Activated T-helper 9 cell treated with anti-CD3 and anti-CD28 coated beads, Interleukin-2, amount 50 U/mL, for 16 hours (primary cell): Measurements from ENCODE around the gene DNASE1.

Experiments
- DNase-seq: peaks from one replicate; pipeline ENCODE4 v3.0.0-alpha.2; 2020; ENCODE audit warnings: low read depth

The DNASE1 gene

GRCh38 chr16:3665508-3665907, 11.0 kb downstream of the DNASE1 start:
- no peak for DNase-seq

DNA sequence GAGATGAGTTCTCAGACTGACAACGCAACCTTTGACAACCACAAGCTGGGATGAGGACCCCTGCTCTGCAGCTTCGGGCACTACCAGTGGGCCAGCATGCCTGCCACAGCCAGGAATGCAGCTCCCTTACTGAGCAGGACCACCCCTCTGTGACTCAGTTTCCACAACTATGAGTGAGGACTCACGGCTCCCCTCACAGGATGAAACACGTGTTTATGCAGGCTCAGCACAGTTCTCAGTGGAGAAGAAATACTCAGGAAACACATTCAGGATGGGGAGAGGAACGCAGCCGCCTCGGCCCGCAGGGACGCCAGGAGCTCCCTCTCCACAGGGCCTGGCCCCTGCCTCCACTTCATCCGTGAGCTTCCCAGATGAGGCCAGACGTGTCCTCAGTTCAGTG, 14.1 kb downstream of the DNASE1 start:
- DNase-seq: no peak

DNA sequence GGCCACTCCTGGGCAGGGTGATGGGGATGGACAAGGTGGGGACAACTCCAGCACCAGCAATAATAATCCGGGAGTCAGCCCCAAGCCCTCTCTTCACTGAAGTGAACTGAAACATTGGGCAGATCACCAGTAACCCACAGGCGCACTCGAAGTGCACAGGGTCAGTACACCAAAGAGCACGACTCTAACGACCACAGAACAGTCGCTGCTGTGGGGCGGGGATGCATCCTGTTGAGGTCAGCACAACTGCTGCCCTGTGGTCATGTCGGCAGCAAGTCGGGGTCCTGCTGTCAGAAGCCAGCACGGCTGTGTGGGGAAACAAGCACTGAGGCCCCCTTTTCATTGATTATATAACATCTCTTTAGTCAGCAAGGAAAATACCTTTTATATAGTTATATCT, 14.6 kb downstream of the DNASE1 start:
- DNase-seq: no peak

GRCh38 chr16:3670711-3671110, 16.2 kb downstream of the DNASE1 start:
- no peak for DNase-seq

GRCh38 chr16:3671424-3671823, 16.9 kb downstream of the DNASE1 start:
- DNase-seq: no peak

- no peak for DNase-seq
Observed at GRCh38 chr16:3672571-3673041, 18.1 kb downstream of the DNASE1 start.

DNA sequence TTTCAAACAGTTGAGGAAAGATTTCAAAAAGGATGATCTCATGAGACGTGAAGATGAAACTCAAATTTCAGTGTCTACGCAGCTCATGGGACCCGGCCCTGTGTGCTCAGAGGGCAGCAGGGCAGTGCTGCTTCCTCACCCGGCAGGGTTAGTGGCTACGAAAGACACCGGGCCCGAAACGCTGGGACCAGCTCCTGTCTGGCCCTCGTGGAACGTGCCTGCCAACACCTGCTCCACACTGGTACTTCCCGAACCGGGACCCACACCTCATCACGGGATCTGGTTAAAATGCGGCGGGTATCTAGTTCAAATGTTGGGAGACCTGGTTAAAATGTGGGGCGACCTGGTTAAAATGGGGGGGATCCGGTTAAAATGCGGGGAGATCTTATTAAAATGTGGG, 18.7 kb downstream of the DNASE1 start:
- DNase-seq: no peak

GRCh38 chr16:3673676-3674377, 19.3 kb downstream of the DNASE1 start:
- no peak for DNase-seq

- DNase-seq: no peak
Observed at GRCh38 chr16:3674513-3675295, 20.2 kb downstream of the DNASE1 start.

DNA sequence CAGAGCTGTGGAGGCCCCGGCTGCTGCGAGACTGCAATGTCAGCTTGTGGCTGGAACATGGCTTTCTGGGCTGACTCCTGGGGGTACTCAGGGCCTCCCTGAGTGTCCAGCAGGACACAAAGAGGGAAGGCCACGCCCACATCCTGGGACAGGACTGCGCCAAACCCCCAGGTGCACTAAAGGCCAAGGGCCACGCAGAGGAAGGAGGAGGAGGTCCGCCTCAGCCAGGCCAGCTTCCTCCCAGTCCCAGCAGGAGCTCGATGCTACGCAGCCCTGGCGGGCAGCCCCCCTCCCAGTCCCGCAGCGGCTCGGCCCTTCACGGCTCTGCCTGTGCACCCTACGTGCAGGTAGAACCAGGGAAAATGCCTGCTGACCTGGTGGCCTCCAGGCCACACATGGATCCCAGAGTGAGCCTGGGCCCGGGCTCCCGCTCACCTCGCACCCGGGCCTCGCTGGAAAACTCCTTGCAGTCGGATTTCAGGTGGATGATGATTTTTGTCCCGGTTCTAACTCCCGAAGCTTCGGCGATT, 21.2 kb downstream of the DNASE1 start:
- DNase-seq: no peak

GRCh38 chr16:3677994-3678393, 23.5 kb downstream of the DNASE1 start:
- no peak for DNase-seq

DNA sequence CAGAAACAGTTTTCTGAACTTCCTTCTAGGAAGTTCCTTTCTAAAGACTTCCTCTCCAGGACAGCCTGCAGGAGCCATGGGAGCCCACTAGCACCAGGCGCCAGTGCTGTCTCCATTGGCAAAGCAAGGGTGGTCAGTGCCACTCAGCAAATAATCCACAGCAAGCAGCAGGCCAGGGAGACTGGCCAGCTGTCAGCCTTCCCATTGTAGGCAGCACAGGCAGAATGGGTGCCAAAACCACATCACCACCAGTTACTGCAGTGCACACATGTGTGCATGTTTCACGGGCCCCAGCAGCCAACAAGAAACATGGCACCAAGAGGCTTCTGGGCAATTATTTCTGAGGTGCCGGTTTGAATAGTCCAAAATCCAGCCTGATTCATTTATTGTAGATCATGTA, 26.7 kb downstream of the DNASE1 start:
- DNase-seq: no peak

- no peak for DNase-seq
Observed at GRCh38 chr16:3687021-3687420, 32.5 kb downstream of the DNASE1 start.

DNA sequence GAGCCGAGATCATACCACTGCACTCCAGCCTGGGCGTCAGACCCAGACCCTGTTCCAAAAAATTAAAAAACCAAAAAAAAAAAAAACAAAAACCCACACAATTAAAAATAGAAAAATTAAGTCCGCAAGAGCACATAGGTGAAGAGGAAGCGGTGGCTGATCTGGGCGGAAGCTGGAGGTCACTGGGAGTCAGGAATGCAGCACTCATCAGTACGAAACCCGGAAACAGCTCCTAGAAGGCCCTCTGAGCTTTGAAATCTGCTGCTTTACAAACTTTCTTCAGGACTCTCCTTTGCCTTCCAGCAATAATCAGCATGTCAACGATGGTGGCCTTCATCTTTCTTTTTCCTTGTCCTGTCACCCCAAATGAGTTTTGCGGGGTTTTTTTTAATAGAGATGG, 33.3 kb downstream of the DNASE1 start:
- no peak for DNase-seq

DNA sequence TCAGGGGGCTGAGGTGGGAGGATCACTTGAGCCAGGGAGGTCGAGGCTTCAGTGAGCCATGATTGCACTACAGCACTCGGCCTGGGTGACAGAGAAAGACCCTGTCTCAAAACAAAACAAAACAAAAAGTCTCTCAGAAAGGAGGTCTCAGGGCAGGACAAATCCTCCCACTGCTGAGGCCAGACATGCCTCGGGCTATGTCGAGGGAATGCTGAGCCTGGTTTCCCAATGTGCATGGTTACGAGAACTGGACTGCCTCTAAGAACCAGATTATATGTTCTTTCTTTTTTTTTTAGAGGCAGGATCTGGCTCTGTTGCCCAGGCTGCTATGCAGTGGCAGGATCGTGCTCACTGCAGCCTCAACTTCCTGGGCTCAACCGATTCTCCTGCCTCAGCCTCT, 35.2 kb downstream of the DNASE1 start:
- no peak for DNase-seq

DNA sequence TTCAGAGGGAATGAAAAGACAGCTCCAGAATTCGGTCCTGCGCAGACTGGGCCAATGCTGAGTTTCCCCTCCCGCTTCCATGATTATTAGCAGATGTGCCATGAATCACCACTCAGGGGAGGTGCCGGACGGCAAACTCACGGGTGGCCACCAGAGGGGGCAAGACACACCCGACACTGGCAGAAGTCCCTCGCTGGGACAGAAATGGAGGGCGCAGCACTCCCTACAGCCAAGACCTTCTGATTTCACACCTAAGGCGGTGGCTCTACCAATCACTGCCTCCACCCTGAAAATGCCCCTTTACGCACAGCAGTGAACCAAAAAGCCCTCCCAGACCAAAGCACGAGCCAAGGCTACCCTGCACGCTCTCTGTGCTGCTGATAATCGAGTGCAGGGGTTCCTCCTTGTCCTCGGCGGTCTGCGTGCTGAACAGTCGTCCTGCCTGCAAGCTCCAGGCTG, 36.0 kb downstream of the DNASE1 start:
- DNase-seq: peak; percentile 72

DNA sequence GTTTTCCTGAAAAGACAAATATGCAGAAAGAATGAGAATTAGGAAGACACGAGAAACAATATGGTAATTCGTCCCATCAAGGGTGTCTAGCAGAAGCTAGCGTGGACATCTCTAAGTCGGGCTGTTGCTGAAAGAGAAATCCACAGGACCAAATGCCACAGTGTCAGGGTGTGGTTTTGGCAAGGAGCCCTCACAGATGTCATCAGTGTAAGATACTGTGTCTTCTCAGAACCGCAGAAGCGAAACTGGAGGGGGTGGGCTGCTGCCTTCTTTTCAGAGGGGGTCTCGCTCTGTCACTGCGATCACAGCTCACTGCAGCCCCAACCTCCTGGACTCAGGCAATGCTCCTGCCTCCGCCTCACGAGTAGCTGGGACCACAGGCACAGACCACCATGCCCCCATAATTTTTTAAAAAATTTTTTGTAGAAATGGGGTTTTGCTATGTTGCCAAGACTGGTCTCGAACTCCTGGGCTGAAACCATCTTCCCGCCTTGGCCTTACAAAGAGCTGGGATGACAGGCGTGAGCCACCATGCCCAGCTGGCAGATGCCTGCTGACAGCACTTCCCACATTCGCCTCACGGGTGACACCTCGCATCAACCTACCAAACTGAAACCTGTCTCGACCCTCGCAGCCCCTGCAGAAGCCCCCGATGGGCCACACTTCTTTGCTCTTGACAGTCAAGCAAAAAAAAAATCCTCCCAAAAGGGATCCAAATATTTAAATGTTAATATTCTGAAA, 36.7 kb downstream of the DNASE1 start:
- DNase-seq: no peak

DNA sequence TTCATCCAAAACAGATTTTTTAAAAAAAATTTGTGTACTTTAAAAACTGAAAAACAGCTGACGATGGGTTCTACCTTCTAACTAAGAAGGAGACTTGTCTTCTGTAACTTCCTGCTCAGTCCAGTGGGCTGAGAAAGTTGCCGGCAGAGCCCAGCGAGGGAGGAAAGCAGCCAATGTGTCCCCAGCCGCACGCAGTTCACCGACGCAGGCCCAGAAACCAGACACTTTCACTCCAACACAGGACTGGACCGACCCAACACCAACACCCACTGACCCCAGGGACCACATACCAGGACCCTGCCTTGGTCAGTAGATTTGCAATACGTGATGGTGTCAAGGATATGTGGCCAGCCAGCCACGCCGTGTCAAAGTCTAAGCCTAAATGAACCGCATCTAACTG, 37.3 kb downstream of the DNASE1 start:
- no peak for DNase-seq

DNA sequence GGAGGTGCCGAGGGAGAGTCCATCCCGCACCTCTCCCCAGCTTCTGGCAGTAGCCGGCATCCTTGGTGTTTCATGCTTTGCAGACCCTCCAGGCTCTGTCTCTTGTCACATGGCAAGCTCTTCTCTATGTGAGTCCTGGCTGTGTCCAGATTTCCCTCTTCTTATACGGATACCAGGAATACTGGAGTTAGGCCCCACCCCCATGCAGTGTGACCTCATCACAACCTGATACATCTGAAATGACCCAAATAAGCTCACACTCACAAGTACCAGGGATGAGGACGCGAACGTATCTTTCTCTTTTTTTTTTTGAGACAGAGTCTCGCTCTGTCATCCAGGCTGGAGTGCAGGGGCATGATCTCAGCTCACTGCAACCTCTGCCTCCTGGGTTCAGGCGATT, 39.6 kb downstream of the DNASE1 start:
- DNase-seq: no peak

DNA sequence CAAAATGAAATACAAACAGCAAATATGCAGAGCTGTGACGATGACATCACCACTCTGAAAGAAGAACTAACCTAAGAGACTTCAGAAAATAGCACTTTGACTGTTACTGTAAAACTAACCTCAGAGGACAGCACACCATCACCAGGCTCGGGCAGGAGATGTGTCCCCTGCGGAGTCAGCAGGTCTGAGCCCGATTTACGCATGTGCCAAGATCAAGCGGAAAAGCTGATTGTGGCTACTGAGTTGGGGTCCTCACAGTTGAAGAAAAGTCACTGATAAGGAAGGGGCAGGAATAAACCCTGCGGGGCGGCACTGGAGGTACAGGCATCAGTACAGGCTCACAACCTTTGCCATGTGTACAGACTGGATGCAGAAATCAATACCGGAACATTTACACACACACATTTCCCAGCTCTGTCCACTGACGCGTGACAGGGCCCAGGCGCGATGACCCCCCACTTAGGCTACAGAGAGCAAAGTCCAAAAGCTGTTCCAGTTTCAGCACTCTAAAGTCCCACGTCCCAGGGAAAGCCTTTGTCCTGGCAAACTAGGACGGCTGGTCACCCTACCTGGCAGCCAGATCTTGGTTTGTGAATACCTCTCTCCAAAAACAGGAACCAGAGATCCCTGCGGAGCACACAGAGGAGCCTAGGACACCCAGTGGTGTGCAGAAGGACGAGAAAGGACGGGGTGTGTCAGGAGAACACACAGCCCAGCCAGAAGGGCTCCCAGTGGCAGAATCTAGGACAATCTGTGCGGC, 41.3 kb downstream of the DNASE1 start:
- no peak for DNase-seq

- DNase-seq: no peak
Observed at GRCh38 chr16:3696425-3697218, 42.1 kb downstream of the DNASE1 start.
